Activated CD8-positive, alpha-beta T cell treated with anti-CD3 and anti-CD28 coated beads, Interleukin-2, amount 10 ng/mL, durations not matched to agents 7 days and 5 days (primary cell): ENCODE measurements around the gene EHBP1L1. TPM values are rescaled to one million over a fixed set of nuclear protein-coding genes. Genes with fewer than 3 reads are reported as not detected.

ENCODE experiments used
- ATAC-seq: fragments of 150-1000 bp; cut with Tn5 transposase; one replicate; pipeline ENCODE4 v1.10.0; 2021; ENCODE audit warnings: moderate library complexity
- CTCF ChIA-PET: fragments of 350-600 bp; sonication (Branson Sonifier 250); formaldehyde crosslinking; loops from one replicate; lab custom pipeline; 2021; ENCODE audit warnings: antibody characterized with exemption; lab: Charles Lee
- POLR2A ChIA-PET: fragments of 350-600 bp; sonication (Branson Sonifier 250); formaldehyde crosslinking; loops from one replicate; lab custom pipeline; 2021; ENCODE audit warnings: antibody characterized with exemption; lab: Charles Lee
- DNase-seq: peaks from one replicate; pipeline ENCODE4 v3.0.0-alpha.2; 2020
- H3K27ac Mint-ChIP-seq: one replicate; pipeline ENCODE4 v1.8.0; 2021; ENCODE audit warnings: mild to moderate bottlenecking, mixed read lengths
- H3K27me3 Mint-ChIP-seq: one replicate; pipeline ENCODE4 v1.8.0; 2021; ENCODE audit warnings: low read depth, mixed read lengths
- H3K36me3 Mint-ChIP-seq: one replicate; pipeline ENCODE4 v1.8.0; 2021; ENCODE audit warnings: low read depth, mixed read lengths
- H3K4me1 Mint-ChIP-seq: one replicate; pipeline ENCODE4 v1.8.0; 2021; ENCODE audit warnings: low read depth, mixed read lengths
- H3K4me3 Mint-ChIP-seq: one replicate; pipeline ENCODE4 v1.8.0; 2021; ENCODE audit warnings: mild to moderate bottlenecking, mixed read lengths
- H3K9me3 Mint-ChIP-seq: one replicate; pipeline ENCODE4 v1.8.0; 2022; ENCODE audit warnings: mixed read lengths; ENCODE audit not compliant: insufficient read depth
- total RNA-seq, 2 experiments: library from RNA; stranded (reverse); gene quantifications; one replicate each; pipeline ENCODE4 v1.2.3, GENCODE V29; 2021

The EHBP1L1 gene
- total RNA-seq, 2 experiments from 2014 or later = 94.4 to 95.3 TPM

GRCh38 chr11:65537620-65538231 lies 38.1 kb upstream of the EHBP1L1 start:
- Mint-ChIP-seq H3K4me3 (no peak overlapping the region), H3K27me3 (no peaks in the 10 kb centered on the region)
- POLR2A ChIA-PET = interaction anchor here (0.5 to 3.2 kb wide), 3 partner anchors 12 to 157 kb away, joined by 3 to 12 read pairs (median 3); partner anchors contain the start of gene SCYL1

GRCh38 chr11:65538232-65538914 lies 37.5 kb upstream of the EHBP1L1 start:
- Mint-ChIP-seq H3K4me1 (peaks cover 17% of the 10 kb centered on the region), H3K27ac (no peak overlapping the region), H3K27me3 (no peaks in the 10 kb centered on the region), H3K36me3 (peaks cover 16% of the 10 kb centered on the region), H3K9me3 (no peaks in the 10 kb centered on the region), H3K4me3 (peak overlapping the region; percentile 28)
- DNase-seq (no peak), ATAC-seq (no peak)
- ChIA-PET POLR2A (interaction anchor here (1.1 to 3.2 kb wide), 2 partner anchors 13 to 27 kb away, joined by 3 to 12 read pairs; partner anchors contain the start of gene SCYL1), CTCF (interaction anchor here (1.1 to 1.4 kb wide), 3 partner anchors 14 to 56 kb away, joined by 3 to 4 read pairs (median 3); no protein-coding TSS in a partner anchor)

More at GRCh38 chr11:65537620-65538231, 38.1 kb upstream of the EHBP1L1 start:
- DNase-seq = no peak
- no peaks in the 10 kb centered on the region for H3K9me3 Mint-ChIP-seq
- CTCF ChIA-PET = interaction anchor here (1.1 to 1.4 kb wide), 3 partner anchors 14 to 56 kb away, joined by 3 to 4 read pairs (median 3); no protein-coding TSS in a partner anchor
- H3K27ac Mint-ChIP-seq = no peak overlapping the region
- no peak for ATAC-seq
- H3K36me3 Mint-ChIP-seq = peaks cover 19% of the 10 kb centered on the region
- H3K4me1 Mint-ChIP-seq = peaks cover 17% of the 10 kb centered on the region

DNA sequence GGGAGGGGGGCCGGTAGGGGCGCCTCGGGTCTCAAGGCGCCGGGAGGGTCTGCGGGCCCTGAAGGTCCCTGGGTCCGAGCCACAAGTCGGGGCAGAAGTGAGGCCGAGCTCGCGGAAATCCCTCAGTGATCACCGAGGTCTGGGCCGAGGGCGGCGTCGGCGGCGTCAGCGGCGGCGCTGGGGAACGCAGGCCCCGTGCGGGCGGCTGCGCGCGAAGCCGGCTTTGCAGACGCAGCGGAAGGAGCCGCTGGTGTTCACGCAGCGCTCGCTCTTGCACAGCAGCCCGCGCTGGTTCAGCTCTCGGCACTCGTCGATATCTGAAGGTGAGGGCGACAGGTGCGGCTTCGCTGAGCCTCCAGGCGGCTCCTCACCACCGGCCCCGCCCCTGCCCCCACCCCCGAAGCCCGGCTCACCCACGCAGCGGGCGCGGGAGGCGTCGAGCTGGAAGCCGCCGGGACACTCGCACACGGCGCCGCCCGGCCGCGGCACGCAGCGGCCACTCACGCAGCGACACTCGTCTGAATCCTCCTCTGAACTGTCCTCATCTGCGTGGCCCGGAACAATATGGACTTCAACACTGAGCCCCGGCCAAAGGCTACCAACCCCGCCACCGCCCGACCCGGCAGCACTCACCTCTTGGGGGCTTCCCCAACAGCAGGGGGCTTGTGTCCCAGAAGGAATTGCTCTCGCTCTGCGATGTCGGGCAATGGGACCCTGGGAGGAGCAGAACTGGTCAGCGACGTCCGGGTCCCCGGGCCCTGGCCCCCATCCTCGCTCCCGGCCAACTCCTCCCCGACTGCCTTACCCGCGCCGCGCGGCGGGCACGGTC lies 36.7 kb upstream of the EHBP1L1 start:
- no peak overlapping the region for H3K27ac Mint-ChIP-seq
- peaks cover 17% of the 10 kb centered on the region for H3K4me1 Mint-ChIP-seq

DNA sequence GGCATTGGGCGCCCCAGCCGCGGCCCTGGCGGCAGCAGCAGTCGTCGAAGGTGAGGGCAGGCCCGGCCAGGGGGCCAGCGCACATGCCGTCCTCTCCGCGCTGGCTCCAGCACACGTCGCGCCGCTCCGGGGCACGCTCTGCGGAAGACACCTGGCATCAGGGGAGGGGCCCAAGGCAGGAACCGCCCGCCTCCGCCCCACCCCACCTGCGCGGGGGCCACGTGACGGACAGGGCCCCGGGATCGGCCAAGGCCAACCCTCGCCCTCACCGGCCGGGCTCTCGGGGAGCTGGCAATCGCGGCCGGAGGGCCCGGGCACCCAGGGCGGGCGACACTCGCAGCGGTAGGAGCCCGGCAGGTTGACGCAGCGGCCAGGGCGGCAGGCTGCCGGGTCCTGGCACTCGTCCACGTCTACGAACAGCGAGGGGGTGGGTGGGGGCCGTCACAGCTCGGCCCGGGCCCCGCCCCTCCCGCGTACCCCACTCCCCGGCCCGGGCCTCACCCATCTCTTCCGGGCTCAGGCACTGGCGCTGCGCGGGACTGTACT lies 36.0 kb upstream of the EHBP1L1 start:
- H3K27ac Mint-ChIP-seq = peak overlapping the region; percentile 82
- POLR2A ChIA-PET = interaction anchor here (1.0 to 2.2 kb wide), 8 partner anchors 9 to 114 kb away, joined by 3 to 9 read pairs (median 4); partner anchors contain the start of genes EHBP1L1 and MALAT1
- H3K4me1 Mint-ChIP-seq = peaks cover 14% of the 10 kb centered on the region
- no peaks in the 10 kb centered on the region for H3K9me3 Mint-ChIP-seq
- H3K4me3 Mint-ChIP-seq = peak overlapping the region; percentile 79
- ATAC-seq (peak; percentile 79), DNase-seq (no peak)
- peaks cover 12% of the 10 kb centered on the region for H3K36me3 Mint-ChIP-seq
- CTCF ChIA-PET = interaction anchor here (0.7 to 8.4 kb wide), 21 partner anchors 9 to 417 kb away, joined by 3 to 172 read pairs (median 8); partner anchors contain the start of genes EHBP1L1, FAM89B, FAU and KAT5
- no peaks in the 10 kb centered on the region for H3K27me3 Mint-ChIP-seq

More for the DNA sequence above, 36.7 kb upstream of the EHBP1L1 start:
- Mint-ChIP-seq H3K36me3 (peaks cover 16% of the 10 kb centered on the region), H3K4me3 (peak overlapping the region; percentile 28), H3K9me3 (no peaks in the 10 kb centered on the region), H3K27me3 (no peaks in the 10 kb centered on the region)
- DNase-seq (no peak), ATAC-seq (no peak)
- ChIA-PET POLR2A (interaction anchor here (1.1 to 1.4 kb wide), 5 partner anchors 13 to 114 kb away, joined by 3 to 5 read pairs (median 3); partner anchors contain the start of gene MALAT1), CTCF (interaction anchor here (1.7 to 8.4 kb wide), 9 partner anchors 10 to 279 kb away, joined by 4 to 172 read pairs (median 33); partner anchors contain the start of genes EHBP1L1, FAM89B, KCNK7 and LTBP3)

- Mint-ChIP-seq H3K27ac (peak overlapping the region; percentile 82), H3K4me1 (peaks cover 20% of the 10 kb centered on the region), H3K36me3 (peaks cover 16% of the 10 kb centered on the region), H3K9me3 (no peaks in the 10 kb centered on the region), H3K27me3 (no peaks in the 10 kb centered on the region), H3K4me3 (peak overlapping the region; percentile 79)
- CTCF ChIA-PET = interaction anchor here (0.7 to 8.4 kb wide), 25 partner anchors 8 to 418 kb away, joined by 3 to 172 read pairs (median 6); partner anchors contain the start of genes EHBP1L1, FAM89B, FAU and KAT5
- POLR2A ChIA-PET = interaction anchor here (0.6 to 2.2 kb wide), 14 partner anchors 10 to 180 kb away, joined by 3 to 9 read pairs (median 4); partner anchors contain the start of genes EHBP1L1, FAM89B, MALAT1 and MAP3K11
- ATAC-seq = peak; percentile 91
- DNase-seq = peak; percentile 92
Observed at GRCh38 chr11:65540290-65541092, 35.4 kb upstream of the EHBP1L1 start.

GRCh38 chr11:65541093-65541982 lies 34.5 kb upstream of the EHBP1L1 start:
- peak overlapping the region; percentile 79 for H3K4me3 Mint-ChIP-seq
- CTCF ChIA-PET = interaction anchor here (0.8 to 8.4 kb wide), 22 partner anchors 8 to 277 kb away, joined by 3 to 172 read pairs (median 8); partner anchors contain the start of genes EHBP1L1, FAM89B, KAT5 and KCNK7
- POLR2A ChIA-PET = interaction anchor here (0.6 to 2.2 kb wide), 12 partner anchors 11 to 179 kb away, joined by 3 to 9 read pairs (median 4); partner anchors contain the start of genes EHBP1L1, FAM89B, MAP3K11 and PCNX3
- H3K27me3 Mint-ChIP-seq = no peaks in the 10 kb centered on the region
- H3K9me3 Mint-ChIP-seq = no peaks in the 10 kb centered on the region
- H3K27ac Mint-ChIP-seq = peak overlapping the region; percentile 82
- no peak for DNase-seq
- H3K36me3 Mint-ChIP-seq = peaks cover 15% of the 10 kb centered on the region
- no peak for ATAC-seq
- H3K4me1 Mint-ChIP-seq = peaks cover 27% of the 10 kb centered on the region

DNA sequence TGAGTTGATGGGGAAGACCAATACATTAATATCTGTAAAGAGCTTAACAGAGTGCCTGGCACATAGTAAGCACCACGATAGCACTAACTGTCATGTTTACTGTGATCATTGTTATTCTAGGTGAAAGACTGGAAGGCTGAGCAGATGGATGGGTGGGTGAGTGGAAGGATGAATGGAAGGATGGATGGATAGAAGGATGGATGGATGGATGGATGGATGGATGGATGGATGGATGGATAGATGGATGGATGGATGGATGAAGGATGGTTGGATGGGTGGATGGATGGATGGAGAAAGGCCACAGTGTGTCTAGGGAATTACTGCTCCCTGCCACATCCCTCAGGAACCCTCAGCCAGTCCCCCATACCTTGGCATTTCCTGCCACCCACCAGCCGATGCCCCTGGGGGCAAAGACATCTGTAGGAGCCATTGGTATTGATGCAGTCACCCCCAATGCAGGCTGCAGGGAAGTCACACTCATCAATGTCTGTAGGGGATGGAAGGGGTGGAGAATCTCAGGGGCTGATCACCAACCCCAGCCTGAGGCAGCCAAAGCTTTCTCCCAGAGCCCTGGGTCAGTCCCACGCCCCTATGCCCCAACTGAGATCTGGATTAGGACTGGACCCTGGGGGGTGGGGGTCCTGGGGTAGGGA lies 33.0 kb upstream of the EHBP1L1 start:
- Mint-ChIP-seq H3K36me3 (peaks cover 14% of the 10 kb centered on the region), H3K9me3 (no peaks in the 10 kb centered on the region), H3K4me1 (peaks cover 38% of the 10 kb centered on the region), H3K27me3 (no peaks in the 10 kb centered on the region), H3K4me3 (no peak overlapping the region), H3K27ac (no peak overlapping the region)
- ATAC-seq = no peak
- ChIA-PET POLR2A (interaction anchor here (0.6 to 1.6 kb wide), 3 partner anchors 22 to 31 kb away, joined by 3 to 5 read pairs (median 4); partner anchors contain the start of gene ZNRD2), CTCF (interaction anchor here (2.1 to 8.4 kb wide), 6 partner anchors 10 to 72 kb away, joined by 7 to 172 read pairs (median 33); partner anchors contain the start of genes FAM89B, KCNK7, LTBP3 and MAP3K11)
- DNase-seq = no peak

GRCh38 chr11:65545853-65546216 lies 30.0 kb upstream of the EHBP1L1 start:
- no peak for ATAC-seq

More at GRCh38 chr11:65545853-65546216, 30.0 kb upstream of the EHBP1L1 start:
- DNase-seq = no peak
- no peaks in the 10 kb centered on the region for H3K27me3 Mint-ChIP-seq
- H3K27ac Mint-ChIP-seq = peak overlapping the region; percentile 41
- ChIA-PET CTCF (interaction anchor here (1.1 to 8.4 kb wide), 4 partner anchors 11 to 45 kb away, joined by 3 to 172 read pairs (median 4); partner anchors contain the start of genes KCNK7 and ZNRD2), POLR2A (interaction anchor here (1.7 kb wide), 1 partner anchor 20 kb away, joined by 5 read pairs; no protein-coding TSS in a partner anchor)
- H3K9me3 Mint-ChIP-seq = no peaks in the 10 kb centered on the region
- H3K4me1 Mint-ChIP-seq = peaks cover 52% of the 10 kb centered on the region
- H3K4me3 Mint-ChIP-seq = peak overlapping the region; percentile 56
- peaks cover 35% of the 10 kb centered on the region for H3K36me3 Mint-ChIP-seq
